ENCODE results near the gene SLCO3A1.

The SLCO3A1 gene

DNA sequence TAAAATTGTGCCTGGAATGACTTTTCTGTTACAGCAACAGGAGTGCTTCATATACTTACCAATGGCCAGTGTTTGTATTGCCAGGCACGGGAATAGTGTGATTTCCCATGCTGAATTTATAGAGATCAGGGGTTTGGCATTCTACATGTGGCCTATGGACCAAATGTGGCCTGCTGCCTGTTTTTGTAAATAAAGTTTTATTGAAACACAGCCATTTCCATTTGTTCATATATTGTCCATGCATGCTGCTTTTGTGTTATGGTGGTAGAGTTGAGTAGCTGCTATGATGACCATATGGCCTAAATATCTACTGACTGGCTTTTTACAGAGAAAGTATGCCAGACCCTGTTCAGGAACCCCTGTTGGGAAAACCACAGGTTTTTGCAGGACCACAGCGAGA is 55.6 kb downstream of the SLCO3A1 start:
- TF ChIP-seq CTCF (conservative IDR thresholded peaks at IDR 0.05; ENCODE audit: control insufficient read depth, insufficient read depth, low read depth, low read length): no peak
- no peak overlapping the region for H3K4me3 ChIP-seq (ENCODE audit: control insufficient read depth, low read depth, low read length)
- no peak for DNase-seq (ENCODE audit: low read depth)

DNA sequence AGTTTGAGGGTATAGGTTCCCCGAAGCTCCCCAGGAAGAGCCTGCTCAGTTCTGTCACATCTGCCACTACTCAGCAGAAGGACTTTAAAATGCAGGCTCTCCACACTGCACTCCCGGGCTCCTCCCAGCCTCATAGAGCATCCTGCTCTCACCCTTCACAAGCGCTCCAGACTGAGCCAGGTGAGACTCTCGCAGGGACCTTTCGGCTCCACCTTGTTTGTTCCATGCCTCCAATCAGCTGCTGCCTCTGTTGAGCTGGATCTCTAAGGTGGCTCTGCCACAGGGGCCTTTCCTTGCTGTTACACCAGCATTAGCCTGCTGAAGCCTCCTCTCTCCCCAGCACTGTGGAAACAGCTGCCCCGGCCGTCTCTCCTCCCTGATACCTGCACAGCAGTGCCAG is 56.1 kb downstream of the SLCO3A1 start:
- TF ChIP-seq CTCF (conservative IDR thresholded peaks at IDR 0.05; ENCODE audit: control insufficient read depth, insufficient read depth, low read depth, low read length): no peak
- DNase-seq (ENCODE audit: low read depth): no peak
- H3K4me3 ChIP-seq (ENCODE audit: control insufficient read depth, low read depth, low read length): no peak overlapping the region

DNA sequence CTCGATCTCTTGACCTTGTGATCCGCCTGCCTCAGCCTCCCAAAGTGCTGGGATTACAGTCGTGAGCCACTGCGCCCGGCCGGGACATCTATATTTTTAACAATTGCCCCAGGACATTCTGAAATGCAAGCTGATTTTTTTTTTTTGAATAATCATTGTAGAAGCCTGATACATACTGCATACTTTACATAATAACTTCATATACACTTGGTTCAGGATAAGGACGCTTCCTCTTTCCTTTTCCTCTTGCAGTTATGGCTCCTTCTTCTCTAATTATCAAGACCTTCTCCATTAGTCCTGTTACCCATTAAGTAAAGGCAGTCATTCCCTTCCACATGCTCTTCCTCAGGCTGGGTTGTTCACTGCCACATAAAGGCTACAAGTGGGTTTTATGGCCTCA is 58.3 kb downstream of the SLCO3A1 start:
- no peak overlapping the region for H3K4me3 ChIP-seq (ENCODE audit: control insufficient read depth, low read depth, low read length)
- DNase-seq (ENCODE audit: low read depth): no peak
- TF ChIP-seq CTCF (conservative IDR thresholded peaks at IDR 0.05; ENCODE audit: control insufficient read depth, insufficient read depth, low read depth, low read length): no peak

DNA sequence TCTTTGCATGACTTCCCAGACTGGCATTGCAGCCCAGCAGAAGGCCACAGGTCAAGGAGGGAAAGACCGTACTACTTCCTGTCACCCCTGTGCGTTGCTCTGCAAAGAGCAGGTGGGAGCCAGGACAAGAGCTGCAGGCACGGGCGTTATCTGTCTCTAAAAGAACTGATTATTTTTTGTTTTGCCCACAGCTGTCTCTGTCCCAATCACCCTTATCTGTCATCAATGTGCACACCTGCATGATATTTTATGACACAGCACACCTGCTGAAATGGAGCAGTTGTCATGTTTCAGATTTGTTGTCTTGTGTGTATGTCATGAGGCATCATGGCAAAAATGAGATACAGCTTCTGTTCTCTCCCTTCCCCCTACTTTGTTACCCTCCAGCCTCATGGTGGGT is 58.8 kb downstream of the SLCO3A1 start:
- no peak for DNase-seq (ENCODE audit: low read depth)
- no peak for TF ChIP-seq CTCF (conservative IDR thresholded peaks at IDR 0.05; ENCODE audit: control insufficient read depth, insufficient read depth, low read depth, low read length)
- no peak overlapping the region for H3K4me3 ChIP-seq (ENCODE audit: control insufficient read depth, low read depth, low read length)

- H3K4me3 ChIP-seq (ENCODE audit: control insufficient read depth, low read depth, low read length): no peak overlapping the region
- TF ChIP-seq CTCF (conservative IDR thresholded peaks at IDR 0.05; ENCODE audit: control insufficient read depth, insufficient read depth, low read depth, low read length): no peak
- no peak for DNase-seq (ENCODE audit: low read depth)
Observed at GRCh38 chr15:91913560-91913959, 60.1 kb downstream of the SLCO3A1 start.

DNA sequence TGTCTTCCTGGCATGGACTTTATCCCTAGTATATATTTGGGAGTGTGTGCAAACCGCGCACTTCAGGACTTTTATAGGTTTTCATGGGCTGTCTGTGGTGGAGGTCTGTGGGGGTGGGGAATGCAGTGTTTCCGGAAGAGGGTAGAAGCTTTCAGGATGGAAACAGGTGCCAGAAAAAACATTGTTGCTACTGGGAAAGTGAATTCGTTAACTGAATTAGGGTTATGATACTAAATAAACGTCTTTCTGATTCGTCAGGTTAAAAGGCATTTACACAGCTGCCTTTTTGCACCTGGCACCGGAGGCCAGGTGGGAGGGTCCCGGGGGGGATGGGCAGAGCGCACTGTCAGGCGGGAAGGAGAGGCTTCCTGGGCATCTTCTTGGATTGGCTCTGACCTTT is 62.1 kb downstream of the SLCO3A1 start:
- TF ChIP-seq CTCF (conservative IDR thresholded peaks at IDR 0.05; ENCODE audit: control insufficient read depth, insufficient read depth, low read depth, low read length): no peak

GRCh38 chr15:91916051-91916450 is 62.5 kb downstream of the SLCO3A1 start:
- H3K4me3 ChIP-seq (ENCODE audit: control insufficient read depth, low read depth, low read length): no peak overlapping the region
- no peak for TF ChIP-seq CTCF (conservative IDR thresholded peaks at IDR 0.05; ENCODE audit: control insufficient read depth, insufficient read depth, low read depth, low read length)
- DNase-seq (ENCODE audit: low read depth): no peak

More for the DNA sequence above, 62.1 kb downstream of the SLCO3A1 start:
- no peak for DNase-seq (ENCODE audit: low read depth)
- no peak overlapping the region for H3K4me3 ChIP-seq (ENCODE audit: control insufficient read depth, low read depth, low read length)

All from fibroblast of mammary gland (primary cell).